Ascending aorta (tissue), 2 donors: ENCODE results near the gene UQCR10. TPM values are rescaled to one million over a fixed set of nuclear protein-coding genes. Genes with fewer than 3 reads are reported as not detected.

Experiments used
- DNase-seq, 2 donors: peaks; one replicate each; pipeline ENCODE4 v3.0.0-alpha.2; 2019; ENCODE audit warnings: low spot score in 2 of 2
- H3K27ac ChIP-seq, 2 donors: fragments of 200-600 bp; sonication (generic); one replicate each; pipeline ENCODE4 v1.5.1; 2016 to 2017; ENCODE audit warnings: mild to moderate bottlenecking in 1 of 2
- H3K27me3 ChIP-seq: fragments of 200-600 bp; sonication (generic); one replicate; pipeline ENCODE4 v1.5.1; 2017
- H3K36me3 ChIP-seq, 2 donors: fragments of 200-600 bp; sonication (generic); one replicate each; pipeline ENCODE4 v1.5.1; 2016
- H3K4me1 ChIP-seq, 2 donors: fragments of 200-600 bp; sonication (generic); one replicate each; pipeline ENCODE4 v1.5.1; 2016 to 2017; ENCODE audit warnings: mild to moderate bottlenecking in 1 of 2
- H3K4me3 ChIP-seq, 2 donors: fragments of 200-600 bp; sonication (generic); one replicate each; pipeline ENCODE4 v1.5.1; 2016 to 2017; ENCODE audit warnings: mild to moderate bottlenecking in 1 of 2
- H3K9me3 ChIP-seq, 2 donors: fragments of 200-600 bp; sonication (generic); one replicate each; pipeline ENCODE4 v1.5.1; 2016
- CTCF ChIP-seq, 3 experiments: fragments of 200-600 bp in 2 of 3; fragments of 450-650 bp in 1 of 3; sonication (generic) in 2 of 3; IDR thresholded peaks; one replicate each; pipeline ENCODE4 v1.5.1; 2016 to 2019; ENCODE audit warnings: antibody characterized with exemption in 3 of 3, mild to moderate bottlenecking in 1 of 3, moderate library complexity in 1 of 3
- intact Hi-C: fragments of 100-400 bp; cut with DNase I; formaldehyde crosslinking; loops from one replicate; pipeline ENCODE4 v1.15.1; 2023
- total RNA-seq: library from RNA; depleted of rRNA; stranded (reverse); fragments of >200 nt; gene quantifications from one replicate; pipeline ENCODE4 v1.1.0, GENCODE V29; 2016

Gene UQCR10
- total RNA-seq, 1 donor from 2014 or later: 66.8 TPM

- H3K36me3 ChIP-seq: peaks cover 72 to 86% of the 10 kb centered on the region in 2 donors
- H3K9me3 ChIP-seq: no peaks in the 10 kb centered on the region
- intact Hi-C loops: no loop called here
- H3K4me3 ChIP-seq: no peak overlapping the region
- no peak for TF ChIP-seq CTCF (IDR thresholded peaks at IDR 0.05)
- H3K27ac ChIP-seq: no peak overlapping the region
- H3K4me1 ChIP-seq: peaks cover 0 to 11% of the 10 kb centered on the region in 2 donors
- no peaks in the 10 kb centered on the region for H3K27me3 ChIP-seq
- DNase-seq: no peak
Observed at GRCh38 chr22:29803190-29803589, 36.0 kb downstream of the UQCR10 start.

- Histone ChIP-seq H3K27ac (no peak overlapping the region), H3K36me3 (peaks cover 79 to 91% of the 10 kb centered on the region in 2 donors), H3K4me3 (no peak overlapping the region), H3K4me1 (no peaks in the 10 kb centered on the region), H3K27me3 (no peaks in the 10 kb centered on the region), H3K9me3 (no peaks in the 10 kb centered on the region)
- intact Hi-C loops: no loop called here
- TF ChIP-seq CTCF (IDR thresholded peaks at IDR 0.05): no peak
- DNase-seq: no peak
Observed at GRCh38 chr22:29804985-29805384, 37.8 kb downstream of the UQCR10 start.

- DNase-seq: no peak
- Histone ChIP-seq H3K4me1 (no peaks in the 10 kb centered on the region), H3K9me3 (no peaks in the 10 kb centered on the region), H3K27ac (no peak overlapping the region), H3K27me3 (no peaks in the 10 kb centered on the region), H3K4me3 (no peak overlapping the region), H3K36me3 (peaks cover 81 to 91% of the 10 kb centered on the region in 2 donors)
- TF ChIP-seq CTCF (IDR thresholded peaks at IDR 0.05): no peak
- intact Hi-C loops: no loop called here
Observed at GRCh38 chr22:29806196-29806595, 39.0 kb downstream of the UQCR10 start.

- H3K27me3 ChIP-seq: no peaks in the 10 kb centered on the region
- peaks cover 86 to 91% of the 10 kb centered on the region in 2 donors for H3K36me3 ChIP-seq
- no peak for DNase-seq
- H3K4me1 ChIP-seq: no peaks in the 10 kb centered on the region
- H3K27ac ChIP-seq: no peak overlapping the region
- no peak overlapping the region for H3K4me3 ChIP-seq
- intact Hi-C loops: no loop called here
- no peaks in the 10 kb centered on the region for H3K9me3 ChIP-seq
- no peak for TF ChIP-seq CTCF (IDR thresholded peaks at IDR 0.05)
Observed at GRCh38 chr22:29810216-29810615, 43.0 kb downstream of the UQCR10 start.

- intact Hi-C loops: no loop called here
Observed at GRCh38 chr22:29811377-29811776, 44.2 kb downstream of the UQCR10 start.

More at GRCh38 chr22:29811377-29811776, 44.2 kb downstream of the UQCR10 start:
- H3K27ac ChIP-seq: no peak overlapping the region
- H3K9me3 ChIP-seq: no peaks in the 10 kb centered on the region
- DNase-seq: no peak
- no peaks in the 10 kb centered on the region for H3K27me3 ChIP-seq
- no peaks in the 10 kb centered on the region for H3K4me1 ChIP-seq
- no peak overlapping the region for H3K4me3 ChIP-seq
- peaks cover 75 to 89% of the 10 kb centered on the region in 2 donors for H3K36me3 ChIP-seq
- no peak for TF ChIP-seq CTCF (IDR thresholded peaks at IDR 0.05)
